ENCODE results near the gene PCDHA1. TPM values are rescaled to one million over a fixed set of nuclear protein-coding genes. Genes with fewer than 3 reads are reported as not detected.
A peak's percentile ranks its signal among the peaks of the same experiment; 100 is the strongest.

PCDHA1 gene
- total and polyA plus RNA-seq, 2 donors (not counting 3 experiments of a cell fraction or from before 2014, with no cell fraction given) = 0.04 TPM; not detected in 1

- no TSS peak for BruUV-seq (replicated peaks)
- TF ChIP-seq GATA2 (IDR thresholded peaks at IDR 0.05; ENCODE audit: insufficient read depth, insufficient read length, low read depth, low read length) (no peak), POLR2AphosphoS5 (IDR thresholded peaks at IDR 0.05; ENCODE audit: insufficient read depth, low read depth, low read length) (no peak), MAX (IDR thresholded peaks at IDR 0.05; ENCODE audit: insufficient read depth, insufficient read length) (no peak), JUN (IDR thresholded peaks at IDR 0.05; ENCODE audit: borderline replicate concordance, insufficient read depth, insufficient read length, low read depth) (no peak), MYC (IDR thresholded peaks at IDR 0.05; ENCODE audit: low read depth, low read length) (no peak), EZH2 (IDR thresholded peaks at IDR 0.05; ENCODE audit: borderline replicate concordance, low read depth, low read length, severe bottlenecking) (no peak), FOS (IDR thresholded peaks at IDR 0.05; ENCODE audit: borderline replicate concordance, insufficient read depth, low read length) (no peak), POLR2A (IDR thresholded peaks at IDR 0.05; ENCODE audit: low read depth, low read length) (no peak)
- Histone ChIP-seq H3K4me2 (ENCODE audit: insufficient read depth, low read length) (no peak overlapping the region), H3K4me3 (replicated peaks in 1 of 3; ENCODE audit: insufficient read depth in 1 of 3, low read depth in 1 of 3, low read length in 3 of 3) (no peak overlapping the region), H3K9me3 (replicated peaks; ENCODE audit: control insufficient read depth, insufficient read depth, low read length) (no peaks in the 10 kb centered on the region), H4K20me1 (replicated peaks; ENCODE audit: control insufficient read depth, extremely low read depth, insufficient read depth, low read length) (no peaks in the 10 kb centered on the region), H3K4me1 (ENCODE audit: control insufficient read depth, extremely low read depth, insufficient read depth, low read length) (peaks cover 19% of the 10 kb centered on the region), H3K79me2 (ENCODE audit: control insufficient read depth, insufficient read depth, low read length) (no peaks in the 10 kb centered on the region), H3K27me3 (ENCODE audit: control insufficient read depth in 2 of 2, insufficient read depth in 2 of 2, low read length in 2 of 2) (no peaks in the 10 kb centered on the region), H2AFZ (ENCODE audit: low read depth, low read length) (no peak overlapping the region), H3K9ac (replicated peaks; ENCODE audit: extremely low read depth, insufficient read depth, low read length) (no peak overlapping the region), H3K27ac (ENCODE audit: insufficient read depth, low read depth, low read length) (no peak overlapping the region), H3K9me1 (replicated peaks; ENCODE audit: control insufficient read depth, extremely low read depth, insufficient read depth, low read length) (no peaks in the 10 kb centered on the region), H3K36me3 (ENCODE audit: control insufficient read depth in 2 of 2, extremely low read depth in 1 of 2, insufficient read depth in 2 of 2, low read length in 2 of 2) (no peaks in the 10 kb centered on the region)
- no peak for DNase-seq (ENCODE audit: low read depth, low spot score)
- ChIA-PET POLR2A (no interaction called here), CTCF (no interaction called here)
- dilution Hi-C loops (cut with MboI; ENCODE audit: extremely low pct_ligation_motif_present, low sequenced_read_pairs) = no loop called here
- FAIRE-seq = no peak
- intact Hi-C loops (cut with micrococcal nuclease) = no loop called here
Observed at GRCh38 chr5:140973550-140973949, 187.6 kb downstream of the PCDHA1 start.

GRCh38 chr5:140977003-140977402 lies 191.1 kb downstream of the PCDHA1 start:
- Histone ChIP-seq H3K27me3 (ENCODE audit: control insufficient read depth in 2 of 2, insufficient read depth in 2 of 2, low read length in 2 of 2) (no peaks in the 10 kb centered on the region), H3K27ac (ENCODE audit: insufficient read depth, low read depth, low read length) (no peak overlapping the region), H3K9me1 (replicated peaks; ENCODE audit: control insufficient read depth, extremely low read depth, insufficient read depth, low read length) (no peaks in the 10 kb centered on the region), H3K4me2 (ENCODE audit: insufficient read depth, low read length) (peak overlapping the region; percentile 8), H2AFZ (ENCODE audit: low read depth, low read length) (no peak overlapping the region), H3K9me3 (replicated peaks; ENCODE audit: control insufficient read depth, insufficient read depth, low read length) (no peaks in the 10 kb centered on the region), H3K4me3 (replicated peaks in 1 of 3; ENCODE audit: insufficient read depth in 1 of 3, low read depth in 1 of 3, low read length in 3 of 3) (no peak overlapping the region), H3K79me2 (ENCODE audit: control insufficient read depth, insufficient read depth, low read length) (no peaks in the 10 kb centered on the region), H4K20me1 (replicated peaks; ENCODE audit: control insufficient read depth, extremely low read depth, insufficient read depth, low read length) (no peaks in the 10 kb centered on the region), H3K36me3 (ENCODE audit: control insufficient read depth in 2 of 2, extremely low read depth in 1 of 2, insufficient read depth in 2 of 2, low read length in 2 of 2) (no peaks in the 10 kb centered on the region), H3K9ac (replicated peaks; ENCODE audit: extremely low read depth, insufficient read depth, low read length) (no peak overlapping the region), H3K4me1 (ENCODE audit: control insufficient read depth, extremely low read depth, insufficient read depth, low read length) (peaks cover 21% of the 10 kb centered on the region)
- ChIA-PET POLR2A (no interaction called here), CTCF (interaction anchor here (1.0 kb wide), 1 partner anchor 16 kb away, joined by 3 read pairs; no protein-coding TSS in a partner anchor)
- DNase-seq (ENCODE audit: low read depth, low spot score) = peak; percentile 59
- FAIRE-seq = peak; percentile 54
- dilution Hi-C loops (cut with MboI; ENCODE audit: extremely low pct_ligation_motif_present, low sequenced_read_pairs) (no loop called here), intact Hi-C loops (cut with micrococcal nuclease) (no loop called here)
- TF ChIP-seq MAX (IDR thresholded peaks at IDR 0.05; ENCODE audit: insufficient read depth, insufficient read length) (no peak), GATA2 (IDR thresholded peaks at IDR 0.05; ENCODE audit: insufficient read depth, insufficient read length, low read depth, low read length) (peak; percentile 46)
- BruUV-seq (replicated peaks) = no TSS peak
